H9 (cell line): ENCODE data around the gene SYNE2. TPM values are rescaled to one million over a fixed set of nuclear protein-coding genes. Genes with fewer than 3 reads are reported as not detected.
A peak's percentile ranks its signal among the peaks of the same experiment; 100 is the strongest.

Experiments
- DNase-seq: peaks from one replicate; pipeline ENCODE4 v3.0.0-alpha.2; 2017
- H2AFZ ChIP-seq: one replicate; pipeline ENCODE4 v1.6.1; 2013; ENCODE audit warnings: mild to moderate bottlenecking, low read length, control low read depth, moderate library complexity
- H2AK5ac ChIP-seq: 2 replicates; pipeline ENCODE4 v1.6.1; 2013; ENCODE audit warnings: low read length, control low read depth, mixed read lengths; ENCODE audit not compliant: insufficient read length
- H2BK120ac ChIP-seq: one replicate; pipeline ENCODE4 v1.6.1; 2013; ENCODE audit warnings: low read depth, mild to moderate bottlenecking, low read length, control low read depth, inconsistent platforms; ENCODE audit not compliant: poor library complexity, severe bottlenecking
- H2BK12ac ChIP-seq: 2 replicates; pipeline ENCODE4 v1.6.1; 2013; ENCODE audit warnings: low read length, control low read depth, mixed read lengths, low read depth; ENCODE audit not compliant: insufficient read length
- H2BK15ac ChIP-seq: 2 replicates; pipeline ENCODE4 v1.6.1; 2013; ENCODE audit warnings: low read depth, low read length, control low read depth
- H2BK20ac ChIP-seq: one replicate; pipeline ENCODE4 v1.6.1; 2013; ENCODE audit warnings: low read depth, mild to moderate bottlenecking, low read length, control low read depth, inconsistent platforms; ENCODE audit not compliant: poor library complexity, severe bottlenecking
- H2BK5ac ChIP-seq: 2 replicates; pipeline ENCODE4 v1.6.1; 2013; ENCODE audit warnings: low read length, control low read depth, mixed read lengths; ENCODE audit not compliant: insufficient read length
- H3K14ac ChIP-seq: 2 replicates; pipeline ENCODE4 v1.6.1; 2013; ENCODE audit warnings: low read length, control low read depth; ENCODE audit not compliant: insufficient read depth
- H3K18ac ChIP-seq: 2 replicates; pipeline ENCODE4 v1.6.1; 2013; ENCODE audit warnings: low read depth, mild to moderate bottlenecking, mixed read lengths, low read length, control low read depth; ENCODE audit not compliant: insufficient read length
- H3K23ac ChIP-seq: 2 replicates; pipeline ENCODE4 v1.6.1; 2013; ENCODE audit warnings: low read length, control low read depth, mixed read lengths, low read depth; ENCODE audit not compliant: insufficient read length
- H3K23me2 ChIP-seq: 2 replicates; pipeline ENCODE4 v1.6.1; 2013; ENCODE audit warnings: low read depth, mild to moderate bottlenecking, mixed read lengths, low read length, control low read depth; ENCODE audit not compliant: insufficient read length, poor library complexity, severe bottlenecking
- H3K27ac ChIP-seq: 2 replicates; pipeline ENCODE4 v1.5.1; 2013; ENCODE audit warnings: low read length, control low read depth, mixed read lengths, low read depth; ENCODE audit not compliant: insufficient read length
- H3K27me3 ChIP-seq: 2 replicates; pipeline ENCODE4 v1.6.1; 2013; ENCODE audit warnings: low read length, control low read depth, inconsistent platforms; ENCODE audit not compliant: insufficient read depth
- H3K4ac ChIP-seq: 2 replicates; pipeline ENCODE4 v1.6.1; 2013; ENCODE audit warnings: low read depth, mild to moderate bottlenecking, control low read depth, inconsistent platforms, low read length, moderate library complexity
- H3K4me1 ChIP-seq: 2 replicates; pipeline ENCODE4 v1.6.1; 2013; ENCODE audit warnings: low read length, control low read depth, inconsistent platforms; ENCODE audit not compliant: insufficient read depth
- H3K4me2 ChIP-seq: 2 replicates; pipeline ENCODE4 v1.6.1; 2013; ENCODE audit warnings: low read length, control low read depth, mixed read lengths; ENCODE audit not compliant: insufficient read length, insufficient read depth
- H3K56ac ChIP-seq: 2 replicates; pipeline ENCODE4 v1.6.1; 2013; ENCODE audit warnings: low read depth, mild to moderate bottlenecking, mixed read lengths, low read length, control low read depth; ENCODE audit not compliant: insufficient read length
- H3K79me1 ChIP-seq: 2 replicates; pipeline ENCODE4 v1.6.1; 2013; ENCODE audit warnings: low read depth, mild to moderate bottlenecking, moderate library complexity, low read length, control low read depth, inconsistent platforms; ENCODE audit not compliant: insufficient read depth, poor library complexity, severe bottlenecking
- H3K79me2 ChIP-seq: 2 replicates; pipeline ENCODE4 v1.6.1; 2013; ENCODE audit warnings: low read length, control low read depth, inconsistent platforms; ENCODE audit not compliant: insufficient read depth
- H3K9ac ChIP-seq: 2 replicates; pipeline ENCODE4 v1.6.1; 2013; ENCODE audit warnings: low read length, control low read depth, mixed read lengths; ENCODE audit not compliant: insufficient read length; ENCODE audit errors: extremely low read depth
- H3K9me3 ChIP-seq: one replicate; pipeline ENCODE4 v1.6.1; 2013; ENCODE audit warnings: low read depth, low read length, inconsistent platforms; ENCODE audit not compliant: control insufficient read depth
- H3T11ph ChIP-seq: one replicate; pipeline ENCODE4 v1.6.1; 2013; ENCODE audit warnings: mild to moderate bottlenecking, low read length, control low read depth, inconsistent platforms
- H4K20me1 ChIP-seq: one replicate; pipeline ENCODE4 v1.6.1; 2013; ENCODE audit not compliant: control insufficient read depth, insufficient read length, insufficient read depth
- H4K5ac ChIP-seq: 2 replicates; pipeline ENCODE4 v1.6.1; 2013; ENCODE audit warnings: low read depth, mild to moderate bottlenecking, mixed read lengths, low read length, control low read depth; ENCODE audit not compliant: insufficient read length
- H4K8ac ChIP-seq: replicated peaks from 2 replicates; pipeline ENCODE4 v1.6.1; 2013; ENCODE audit warnings: low read length, control low read depth, mixed read lengths, low read depth; ENCODE audit not compliant: insufficient read length
- H4K91ac ChIP-seq: 2 replicates; pipeline ENCODE4 v1.6.1; 2013; ENCODE audit warnings: low read depth, mild to moderate bottlenecking, moderate library complexity, mixed read lengths, low read length, control low read depth; ENCODE audit not compliant: insufficient read length
- H3K27ac Mint-ChIP-seq, 3 experiments: 2 replicates in 2 of 3; 3 replicates in 1 of 3; pipeline ENCODE4 v1.8.0; 2020 to 2021; ENCODE audit warnings: mixed read lengths in 3 of 3, mild to moderate bottlenecking in 1 of 3, moderate library complexity in 1 of 3
- H3K27me3 Mint-ChIP-seq: 2 replicates; pipeline ENCODE4 v1.8.0; 2021; ENCODE audit warnings: low read depth, mild to moderate bottlenecking, moderate library complexity, mixed read lengths
- H3K36me3 Mint-ChIP-seq, 3 experiments: 2 replicates in 2 of 3; 3 replicates in 1 of 3; pipeline ENCODE4 v1.8.0; 2020 to 2021; ENCODE audit warnings: low read depth in 3 of 3, mixed read lengths in 3 of 3; ENCODE audit not compliant: insufficient read depth in 1 of 3
- H3K4me1 Mint-ChIP-seq, 2 experiments: 2 replicates each; pipeline ENCODE4 v1.8.0; 2020; ENCODE audit warnings: mixed read lengths in 2 of 2
- H3K4me3 Mint-ChIP-seq, 2 experiments: 2 replicates in 1 of 2; 3 replicates in 1 of 2; pipeline ENCODE4 v1.8.0; 2020 to 2021; ENCODE audit warnings: mild to moderate bottlenecking in 2 of 2, mixed read lengths in 2 of 2, moderate library complexity in 1 of 2
- H3K9me3 Mint-ChIP-seq, 2 experiments: 2 replicates in 1 of 2; 3 replicates in 1 of 2; pipeline ENCODE4 v1.8.0; 2020; ENCODE audit warnings: mild to moderate bottlenecking in 2 of 2, mixed read lengths in 2 of 2, moderate library complexity in 1 of 2
- CTCF ChIP-seq: fragments of 200-600 bp; sonication (generic); conservative IDR thresholded peaks from 3 replicates; pipeline ENCODE4 v1.8.0; 2021; ENCODE audit warnings: antibody characterized with exemption, mild to moderate bottlenecking
- WGBS: extraction: QIAGEN DNeasy Blood & Tissue Kit; methylation state at CpG from one replicate; pipeline ENCODE4 v1.1.7; 2013; ENCODE audit warnings: missing lambda C conversion rate, low lambda C conversion rate, mixed read lengths; ENCODE audit not compliant: insufficient read length; ENCODE audit errors: extremely low coverage; 5-methylcytosine and 5-hydroxymethylcytosine counted together
- total RNA-seq: library from RNA; stranded (reverse); gene quantifications from 2 replicates; pipeline ENCODE4 v1.2.1, GENCODE V29; 2021

The SYNE2 gene
- total RNA-seq, 1 experiment from 2014 or later: 43.3 TPM

DNA sequence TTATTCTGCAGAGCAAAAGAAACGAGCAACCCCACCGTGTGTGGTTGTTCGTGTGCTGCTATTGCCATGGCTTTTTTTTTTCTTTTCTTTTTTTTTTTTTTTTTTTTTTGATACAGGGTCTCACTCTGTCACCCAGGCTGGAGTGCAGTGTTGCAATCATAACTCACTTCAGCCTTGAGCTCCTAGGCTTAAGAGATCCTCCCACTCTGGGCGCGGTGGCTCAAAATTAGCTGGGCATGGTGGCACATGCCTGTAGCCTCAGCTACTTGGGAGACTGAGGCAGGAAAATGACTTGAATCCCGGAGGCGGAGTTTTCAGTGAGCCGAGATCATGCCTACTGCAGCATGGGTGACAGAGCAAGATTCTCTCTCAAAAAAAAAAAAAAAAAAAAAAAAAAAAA lies 297.1 kb downstream of the SYNE2 start:
- H3K23ac ChIP-seq: no peak overlapping the region
- no peak overlapping the region for H3T11ph ChIP-seq
- peaks cover 0 to 26% (median 8%) of the 10 kb centered on the region in 3 experiments; a peak in 6 of 7 replicates for H3K36me3 Mint-ChIP-seq
- H3K27me3 Mint-ChIP-seq: no peaks in the 10 kb centered on the region; the same call in 1 of the 2 replicates
- H4K91ac ChIP-seq: no peak overlapping the region
- peak overlapping the region in 1 of 3 experiments; percentile 72; a peak in 1 of 7 replicates for H3K27ac Mint-ChIP-seq
- no peaks in the 10 kb centered on the region for H3K79me2 ChIP-seq
- no peak for DNase-seq
- no peak overlapping the region for H2BK15ac ChIP-seq
- no peak overlapping the region for H3K4me3 Mint-ChIP-seq
- no peaks in the 10 kb centered on the region for H4K20me1 ChIP-seq
- no peaks in the 10 kb centered on the region for H3K79me1 ChIP-seq
- H4K8ac ChIP-seq: no peak overlapping the region
- no peak overlapping the region for H3K4ac ChIP-seq
- no peak overlapping the region for H3K4me2 ChIP-seq
- no peak for TF ChIP-seq CTCF
- H3K18ac ChIP-seq: no peak overlapping the region
- no peak overlapping the region for H2BK5ac ChIP-seq
- no peak overlapping the region for H2AK5ac ChIP-seq
- no CpG with 5 or more reads among the region's 8 CpGs for WGBS
- H3K4me1 ChIP-seq: no peaks in the 10 kb centered on the region; the same call in 1 of the 2 replicates
- H2BK20ac ChIP-seq: no peak overlapping the region
- no peak overlapping the region for H2BK12ac ChIP-seq
- no peak overlapping the region for H2BK120ac ChIP-seq
- H3K56ac ChIP-seq: no peak overlapping the region
- H3K27me3 ChIP-seq: no peaks in the 10 kb centered on the region
- no peak overlapping the region for H3K27ac ChIP-seq
- no peaks in the 10 kb centered on the region for H3K23me2 ChIP-seq
- H2AFZ ChIP-seq: no peak overlapping the region
- H3K14ac ChIP-seq: no peak overlapping the region
- no peaks in the 10 kb centered on the region for H3K9me3 Mint-ChIP-seq
- no peak overlapping the region for H4K5ac ChIP-seq
- H3K9me3 ChIP-seq: no peaks in the 10 kb centered on the region
- H3K4me1 Mint-ChIP-seq: 0 out of 4 replicates have a peak, but pooled peaks cover 0 to 1% of the 10 kb centered on the region in 2 experiments
- H3K9ac ChIP-seq: no peak overlapping the region
